PFSK-1 (cell line): ENCODE measurements around the gene DCAF15.

Experiments used
- FOXP2 ChIP-seq: optimal IDR thresholded peaks from 2 replicates; pipeline ENCODE3; 2011; ENCODE audit warnings: borderline replicate concordance, control low read depth, inconsistent platforms; ENCODE audit not compliant: insufficient read depth; ENCODE audit errors: extremely low read length, extremely low read depth
- POLR2AphosphoS5 ChIP-seq: IDR thresholded peaks from 2 replicates; pipeline ENCODE4 v1.6.1; 2012; ENCODE audit warnings: low read depth, mild to moderate bottlenecking, control low read depth, low read length, moderate library complexity
- REST ChIP-seq, 2 experiments: IDR thresholded peaks; 2 replicates each; pipeline versions ENCODE4 v1.6.1 to v1.8.0; 2011 to 2012; ENCODE audit warnings: low read depth in 2 of 2, low read length in 2 of 2, control low read depth in 1 of 2, inconsistent platforms in 1 of 2, mild to moderate bottlenecking in 1 of 2, moderate library complexity in 1 of 2; ENCODE audit not compliant: insufficient read depth in 1 of 2
- SIN3A ChIP-seq: IDR thresholded peaks from 2 replicates; pipeline ENCODE4 v1.6.1; 2012; ENCODE audit warnings: mild to moderate bottlenecking, low read length, moderate library complexity, borderline replicate concordance; ENCODE audit not compliant: insufficient read depth
- TAF1 ChIP-seq: IDR thresholded peaks from 2 replicates; pipeline ENCODE4 v1.6.1; 2012; ENCODE audit warnings: low read length, control low read depth, borderline replicate concordance; ENCODE audit not compliant: insufficient read depth

DCAF15 gene

DNA sequence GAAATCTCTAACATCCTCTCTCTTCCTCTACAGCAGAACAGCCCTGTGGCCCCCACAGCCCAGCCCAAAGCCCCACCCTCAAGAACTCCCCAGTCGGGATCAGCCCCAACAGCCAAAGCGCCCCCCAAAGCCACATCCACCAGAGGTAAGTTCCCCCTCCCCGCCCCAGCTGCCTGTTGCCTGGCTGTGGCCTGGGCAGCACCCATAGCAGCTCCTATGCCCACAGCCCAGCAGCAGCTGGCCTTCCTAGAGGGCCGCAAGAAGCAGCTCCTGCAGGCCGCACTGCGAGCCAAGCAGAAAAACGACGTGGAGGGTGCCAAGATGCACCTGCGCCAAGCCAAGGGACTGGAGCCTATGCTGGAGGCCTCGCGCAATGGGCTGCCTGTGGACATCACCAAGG, 31.8 kb upstream of the DCAF15 start:
- TF ChIP-seq POLR2AphosphoS5 (no peak), TAF1 (no peak), REST (IDR thresholded peaks at IDR 0.05; ENCODE audit: insufficient read depth in 1 of 2, low read depth in 2 of 2, low read length in 2 of 2) (no peak), SIN3A (no peak), FOXP2 (no peak)

DNA sequence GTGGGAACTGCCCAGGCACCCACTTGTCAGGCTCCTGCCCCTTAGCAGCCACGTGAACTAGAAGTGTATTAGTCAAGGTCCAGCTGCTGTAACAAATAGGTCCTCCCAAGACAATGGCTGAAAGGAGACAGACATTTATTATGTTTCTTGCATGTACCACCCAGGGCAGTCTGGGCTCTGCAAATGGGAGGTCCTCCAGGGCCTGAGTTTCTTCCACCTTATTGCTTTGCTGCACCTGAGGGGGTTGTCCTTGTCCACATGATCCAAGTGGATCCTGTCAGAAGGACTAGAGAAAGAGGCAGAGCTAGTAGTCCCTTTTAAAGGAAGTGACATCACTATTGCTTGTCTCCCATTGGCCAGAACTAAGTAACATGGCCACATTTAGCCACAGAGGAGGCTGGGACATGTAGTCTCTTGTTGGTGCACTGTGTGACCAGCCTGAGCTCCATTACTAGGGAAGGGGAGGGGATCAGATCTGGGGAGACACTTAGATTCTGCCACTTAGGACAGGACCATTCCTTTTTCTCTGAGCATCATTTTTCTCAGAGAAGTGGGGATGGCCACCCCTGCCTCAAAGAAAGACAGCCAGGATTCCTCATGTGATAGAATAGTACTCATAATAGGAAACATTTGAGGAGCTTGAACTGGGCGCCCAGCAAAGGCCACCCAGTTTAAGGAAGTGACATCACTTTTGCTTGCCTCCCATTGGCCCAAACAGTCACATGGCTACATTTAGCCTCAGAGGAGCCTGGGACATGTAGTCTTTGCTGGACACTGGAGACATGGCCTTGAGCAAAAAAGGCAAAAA, 31.2 kb upstream of the DCAF15 start:
- TF ChIP-seq REST (IDR thresholded peaks at IDR 0.05; ENCODE audit: insufficient read depth in 1 of 2, low read depth in 2 of 2, low read length in 2 of 2) (no peak), TAF1 (no peak)

- TF ChIP-seq TAF1 = no peak
- TF ChIP-seq POLR2AphosphoS5 = no peak
- TF ChIP-seq SIN3A = no peak
- no peak for TF ChIP-seq REST (IDR thresholded peaks at IDR 0.05; ENCODE audit: insufficient read depth in 1 of 2, low read depth in 2 of 2, low read length in 2 of 2)
- no peak for TF ChIP-seq FOXP2
These were observed 28.9 kb upstream of the DCAF15 start for GRCh38 chr19:13923194-13923987.

- TF ChIP-seq REST (IDR thresholded peaks at IDR 0.05; ENCODE audit: insufficient read depth in 1 of 2, low read depth in 2 of 2, low read length in 2 of 2) (no peak), POLR2AphosphoS5 (no peak), TAF1 (no peak), SIN3A (no peak), FOXP2 (no peak)
These were observed 26.3 kb upstream of the DCAF15 start for GRCh38 chr19:13926010-13926409.
